GM12878 (cell line): ENCODE measurements around the gene TTC23. TPM values are rescaled to one million over a fixed set of nuclear protein-coding genes. Genes with fewer than 3 reads are reported as not detected.

Experiments
- ATAC-seq: fragments of 200-7000 bp; cut with Tn5 transposase; 3 replicates; pipeline ENCODE4 v1.9.1; 2020; ENCODE audit warnings: mild to moderate bottlenecking, moderate library complexity
- BruUV-seq: library from RNA; stranded (reverse); fragments of 400-500 nt; replicated peaks from 2 replicates; lab custom pipeline; 2021; lab: Mats Ljungman, UMichigan
- CTCF ChIA-PET: fragments of 300-600 bp; sonication (Branson Sonifier 250); formaldehyde crosslinking; extraction: SDS; loops from one replicate; lab custom pipeline; 2021; ENCODE audit warnings: inconsistent platforms; lab: Yijun Ruan, JAX
- POLR2A ChIA-PET: fragments of 350-600 bp; formaldehyde crosslinking; extraction: SDS; loops from one replicate; lab custom pipeline; 2021; ENCODE audit warnings: inconsistent platforms; lab: Charles Lee
- RAD21 ChIA-PET: fragments of 300-600 bp; sonication (Branson Sonifier 250); formaldehyde crosslinking; loops from one replicate; lab custom pipeline; 2023; ENCODE audit warnings: antibody characterized with exemption; ENCODE audit not compliant: unreplicated experiment; lab: Charles Lee
- SMC1A ChIA-PET: fragments of 300-600 bp; sonication (Branson Sonifier 250); formaldehyde crosslinking; loops from one replicate; lab custom pipeline; 2023; ENCODE audit not compliant: unreplicated experiment, uncharacterized antibody; lab: Charles Lee
- DNase-seq: peaks from one replicate; pipeline ENCODE4 v3.0.0-alpha.2; 2011; ENCODE audit warnings: low read depth, low spot score
- FAIRE-seq: peaks from 3 replicates; lab custom pipeline; 2011; peaks lifted over from hg19 to GRCh38; lab: Jason Lieb, UNC
- H2AFZ ChIP-seq: 2 replicates; pipeline ENCODE4 v1.6.0; 2011; ENCODE audit warnings: low read depth, low read length, control low read depth; ENCODE audit not compliant: control insufficient read depth
- H3K27ac ChIP-seq: 2 replicates; pipeline ENCODE4 v1.5.1; 2011; ENCODE audit warnings: control low read depth; ENCODE audit not compliant: control insufficient read depth, insufficient read depth
- H3K27me3 ChIP-seq, 2 experiments: replicated peaks in 1 of 2; 2 replicates each; pipeline versions ENCODE4 v1.6.0 to v1.6.1; 2011; ENCODE audit warnings: low read length in 1 of 2; ENCODE audit not compliant: control insufficient read depth in 2 of 2, insufficient read depth in 2 of 2
- H3K36me3 ChIP-seq, 2 experiments: 2 replicates each; pipeline ENCODE4 v1.5.1; 2011; ENCODE audit warnings: low read length in 1 of 2; ENCODE audit not compliant: control insufficient read depth in 2 of 2, insufficient read depth in 2 of 2
- H3K4me1 ChIP-seq: 2 replicates; pipeline ENCODE4 v1.6.1; 2011; ENCODE audit warnings: mild to moderate bottlenecking, low read length, moderate library complexity, mixed read lengths; ENCODE audit not compliant: control insufficient read depth, insufficient read depth
- H3K4me2 ChIP-seq: 2 replicates; pipeline ENCODE4 v1.6.0; 2011; ENCODE audit warnings: control low read depth; ENCODE audit not compliant: control insufficient read depth, insufficient read depth
- H3K4me3 ChIP-seq: fragments of 200-600 bp; sonication (generic); 2 replicates; pipeline ENCODE4 v1.5.1; 2016
- H3K79me2 ChIP-seq: 2 replicates; pipeline ENCODE4 v1.6.0; 2011; ENCODE audit warnings: low read length; ENCODE audit not compliant: control insufficient read depth, insufficient read depth
- H3K9ac ChIP-seq: 2 replicates; pipeline ENCODE4 v1.8.0; 2011; ENCODE audit warnings: low read length, control low read depth, mixed read lengths; ENCODE audit not compliant: control insufficient read depth, insufficient read depth
- H3K9me3 ChIP-seq: replicated peaks from 3 replicates; pipeline ENCODE4 v1.5.1; 2011; ENCODE audit warnings: mild to moderate bottlenecking, low read length; ENCODE audit not compliant: control insufficient read depth, insufficient read depth
- H4K20me1 ChIP-seq: 2 replicates; pipeline ENCODE4 v1.6.0; 2011; ENCODE audit not compliant: control insufficient read depth, insufficient read depth
- SIN3A ChIP-seq: IDR thresholded peaks from 2 replicates; pipeline ENCODE4 v1.6.1; 2012; ENCODE audit warnings: low read depth, low read length, improper control_type of control experiment
- ZBTB40 ChIP-seq: fragments of 450-650 bp; IDR thresholded peaks from 2 replicates; pipeline ENCODE4 v1.6.1; 2016; ENCODE audit warnings: mild to moderate bottlenecking, moderate library complexity, borderline replicate concordance
- ZSCAN29 ChIP-seq: fragments of 450-650 bp; IDR thresholded peaks from 2 replicates; pipeline ENCODE4 v1.6.1; 2017; ENCODE audit warnings: mild to moderate bottlenecking, moderate library complexity
- WGBS: methylation state at CpG from one replicate; pipeline ENCODE4 v1.1.6; 2016; ENCODE audit warnings: low lambda C conversion rate; ENCODE audit not compliant: insufficient replicate concordance, insufficient coverage; ENCODE audit errors: missing lambda C conversion rate; 5-methylcytosine and 5-hydroxymethylcytosine counted together
- in situ Hi-C: fragments of 300-500 bp; cut with MboI; formaldehyde crosslinking; loops from 9 replicates; pipeline ENCODE4 v1.14.3; 2018; ENCODE audit warnings: mixed read lengths
- intact Hi-C: fragments of 100-400 bp; cut with micrococcal nuclease; formaldehyde crosslinking; loops from one replicate; pipeline ENCODE4 v1.14.2; 2022; ENCODE audit not compliant: unreplicated experiment
- polyA plus RNA-seq, 11 experiments: library from polyadenylated mRNA; depleted of rRNA in 4 of 11; unstranded in 6 of 11; stranded (reverse) in 5 of 11; fragments of >200 nt; fragmentation: Nextera tagmentation in 4 of 11; fragmentation: Illumina TruSeq in 1 of 11; extraction: Ambion mirVana in 4 of 11; extraction: Trizol in 1 of 11; gene quantifications; 1 replicate in 1 of 11; 2 replicates in 10 of 11; pipeline versions ENCODE4 v1.2.1 to v1.2.3, GENCODE V29; 2011 to 2016; ENCODE audit warnings: inconsistent platforms in 2 of 11, missing spikeins in 2 of 11, low read depth in 1 of 11
- total RNA-seq, 4 experiments: library from RNA; depleted of rRNA in 3 of 4; stranded (reverse); fragments of >200 nt in 3 of 4; fragmentation: Illumina TruSeq in 1 of 4; extraction: Trizol in 1 of 4; gene quantifications; 2 replicates each; pipeline versions ENCODE4 v1.2.1 to v1.2.3, GENCODE V29; 2013 to 2021

Gene TTC23
- total and polyA plus RNA-seq, 10 of the 15 experiments (the other 5 are each of a cell fraction or from before 2014, with no cell fraction given) = 1.2 to 9.0 (median 6.5) TPM

GRCh38 chr15:99201408-99202175 is 47.8 kb downstream of the TTC23 start:
- intact Hi-C loops (no loop called here), in situ Hi-C loops (no loop called here)
- no peaks in the 10 kb centered on the region; a peak in 1 of 4 replicates for H3K36me3 ChIP-seq
- no peak overlapping the region for H3K9ac ChIP-seq
- TF ChIP-seq ZSCAN29 (no peak), ZBTB40 (0 out of 2 replicates have a peak, but pooled peaks have one; percentile 31), SIN3A (no peak)
- DNase-seq = no peak
- ATAC-seq = no peak
- BruUV-seq = no TSS peak
- H3K79me2 ChIP-seq = no peaks in the 10 kb centered on the region
- no peak for FAIRE-seq
- H3K4me3 ChIP-seq = no peak overlapping the region
- 59% methylated on average over 6 of the region's 6 CpGs for WGBS
- no peak overlapping the region for H2AFZ ChIP-seq
- ChIA-PET RAD21 (no interaction called here), SMC1A (interaction anchor here (0.8 to 1.8 kb wide), 4 partner anchors 9 to 101 kb away, joined by 3 to 4 read pairs (median 3); partner anchors contain the start of gene LRRC28), CTCF (interaction anchor here (0.9 to 1.1 kb wide), 2 partner anchors 8 to 12 kb away, joined by 3 read pairs; no protein-coding TSS in a partner anchor), POLR2A (interaction anchor here (0.5 to 0.6 kb wide), 2 partner anchors 18 to 537 kb away, joined by 3 read pairs; no protein-coding TSS in a partner anchor)
- no peaks in the 10 kb centered on the region for H4K20me1 ChIP-seq
- no peaks in the 10 kb centered on the region for H3K4me1 ChIP-seq
- H3K27me3 ChIP-seq = no peaks in the 10 kb centered on the region
- H3K4me2 ChIP-seq = no peak overlapping the region
- H3K9me3 ChIP-seq = no peaks in the 10 kb centered on the region
- no peak overlapping the region for H3K27ac ChIP-seq
